Occipital lobe (tissue), 3 donors: Measurements from ENCODE around the gene ISLR2. TPM values are rescaled to one million over a fixed set of nuclear protein-coding genes. Genes with fewer than 3 reads are reported as not detected.
A peak's percentile ranks its signal among the peaks of the same experiment; 100 is the strongest.

Source experiments
- DNase-seq: peaks from one replicate; lab custom pipeline; 2025; lab: John Stamatoyannopoulos, UW
- small RNA-seq: library from RNA; depleted of rRNA; stranded (forward); fragments of <200 nt; gene quantifications from one replicate; pipeline ENCODE3, GENCODE V24; 2014
- total RNA-seq: library from RNA; depleted of rRNA; stranded (reverse); fragments of >200 nt; gene quantifications from one replicate; pipeline ENCODE4 v1.2.3, GENCODE V29; 2014

Gene ISLR2
- total RNA-seq, 1 donor from 2014 or later, result 168 TPM

- no peak for DNase-seq
Measured at GRCh38 chr15:74176262-74177214, 46.2 kb downstream of the ISLR2 start.

DNA sequence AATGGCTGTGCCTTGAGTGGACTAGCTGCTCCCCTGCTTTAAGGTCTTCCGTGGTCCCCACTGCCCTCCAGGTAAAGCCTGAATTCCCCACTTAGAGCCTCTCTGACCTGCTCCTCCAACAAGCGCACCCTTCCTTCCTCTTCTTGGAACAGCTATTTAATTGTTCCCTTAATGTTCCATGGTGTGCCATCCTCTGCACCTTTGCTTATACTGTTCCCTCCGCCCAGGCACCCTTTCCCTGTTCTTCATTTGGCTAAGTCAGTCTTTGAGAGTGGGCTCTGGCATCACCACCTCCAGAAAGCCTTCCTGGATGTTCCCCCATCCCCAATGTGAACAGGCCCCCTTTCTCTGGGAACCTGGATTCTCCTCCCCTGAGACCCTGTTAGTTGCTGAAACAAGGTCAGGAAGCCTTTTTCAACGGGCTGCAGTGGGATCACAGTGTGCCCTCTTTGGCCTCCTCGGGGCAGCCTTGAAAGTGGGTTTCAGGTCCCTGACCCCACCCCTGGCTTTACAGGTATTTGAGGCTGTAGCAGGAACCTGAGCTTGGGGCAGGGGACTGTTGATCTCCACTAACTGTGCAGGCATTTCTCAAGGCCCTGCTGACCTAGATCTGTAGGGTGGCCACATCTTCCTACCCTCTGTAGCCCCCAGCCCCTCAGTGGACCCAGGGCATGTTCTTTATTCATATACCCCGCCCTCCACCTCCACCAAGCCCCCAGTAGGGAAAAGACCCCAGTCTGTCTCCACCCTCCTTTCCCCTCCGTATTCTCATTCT is 48.1 kb downstream of the ISLR2 start:
- DNase-seq, result no peak

DNA sequence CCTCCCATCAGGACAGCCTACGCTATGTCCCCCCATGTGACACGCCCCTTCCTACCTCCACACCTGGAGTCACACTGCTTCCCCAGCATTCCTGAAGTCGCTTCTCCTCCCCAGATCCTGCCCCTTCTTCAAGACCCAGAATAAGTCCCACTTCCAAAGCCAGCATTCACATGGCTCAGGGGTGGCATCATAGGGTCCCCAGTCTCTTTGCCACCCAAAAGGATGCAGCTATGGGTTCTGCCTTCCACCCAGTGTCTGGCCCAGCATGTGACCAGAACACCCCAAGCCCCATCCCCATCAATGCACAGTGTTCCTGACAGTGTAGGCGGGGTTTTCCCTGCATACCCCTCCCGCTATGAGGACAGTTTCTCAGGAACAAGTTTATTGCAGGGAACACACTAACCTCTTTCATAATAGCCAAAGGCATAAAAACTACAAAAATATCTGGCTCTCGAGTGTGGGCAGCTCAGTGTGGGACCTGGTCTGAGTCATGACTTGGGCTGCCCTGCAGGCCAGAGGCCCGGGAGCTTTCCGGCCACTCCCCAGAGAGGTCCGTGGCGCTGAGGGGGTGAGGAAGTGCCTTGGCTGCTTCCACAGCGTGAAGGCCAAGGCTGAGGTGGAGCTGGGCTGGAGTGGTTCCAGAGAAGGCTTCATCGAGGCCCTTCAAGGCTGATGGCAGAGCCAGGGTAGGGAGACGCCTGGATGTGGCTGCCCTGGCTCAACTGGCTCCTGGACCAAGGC is 48.9 kb downstream of the ISLR2 start:
- peak; percentile 38 for DNase-seq

- no peak for DNase-seq
Measured at GRCh38 chr15:74179983-74180880, 49.8 kb downstream of the ISLR2 start.

DNA sequence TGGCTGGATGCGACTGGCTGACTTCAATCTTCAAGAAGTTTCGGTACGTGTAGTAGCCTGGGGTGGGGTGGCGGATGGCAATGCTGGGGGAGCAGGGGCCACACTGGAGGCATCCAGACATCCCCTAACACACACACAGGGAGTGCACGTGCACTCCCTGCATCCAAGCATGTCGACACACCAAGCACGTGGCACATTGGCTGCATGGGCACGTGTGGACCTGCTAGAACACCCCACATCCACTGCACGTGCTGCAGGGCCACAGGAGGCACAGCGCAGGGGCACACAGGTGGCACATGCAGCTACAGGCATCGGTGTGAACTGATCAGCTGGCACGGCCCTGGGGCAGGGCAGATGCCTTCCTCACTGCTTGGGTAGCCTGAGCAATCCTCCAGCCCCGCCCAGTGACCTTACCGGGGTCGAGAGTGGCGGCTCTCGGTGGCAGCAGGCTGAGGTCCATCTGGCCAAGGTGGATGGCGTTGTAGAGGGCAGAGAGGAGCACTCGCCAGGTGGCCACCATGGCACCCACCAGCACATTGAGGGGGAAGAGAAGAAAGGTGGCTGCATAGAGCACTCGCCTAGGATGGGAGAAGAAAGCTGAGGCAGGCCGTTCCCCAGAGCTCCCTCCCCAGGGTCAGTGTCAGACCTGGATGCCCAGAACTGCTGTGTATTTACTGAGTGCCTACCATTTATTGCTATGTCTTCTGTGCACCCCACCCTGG is 50.7 kb downstream of the ISLR2 start:
- no peak for DNase-seq

- DNase-seq, result no peak
Measured at GRCh38 chr15:74182131-74182530, 51.7 kb downstream of the ISLR2 start.

- DNase-seq, result no peak
Measured at GRCh38 chr15:74184582-74185091, 54.3 kb downstream of the ISLR2 start.

DNA sequence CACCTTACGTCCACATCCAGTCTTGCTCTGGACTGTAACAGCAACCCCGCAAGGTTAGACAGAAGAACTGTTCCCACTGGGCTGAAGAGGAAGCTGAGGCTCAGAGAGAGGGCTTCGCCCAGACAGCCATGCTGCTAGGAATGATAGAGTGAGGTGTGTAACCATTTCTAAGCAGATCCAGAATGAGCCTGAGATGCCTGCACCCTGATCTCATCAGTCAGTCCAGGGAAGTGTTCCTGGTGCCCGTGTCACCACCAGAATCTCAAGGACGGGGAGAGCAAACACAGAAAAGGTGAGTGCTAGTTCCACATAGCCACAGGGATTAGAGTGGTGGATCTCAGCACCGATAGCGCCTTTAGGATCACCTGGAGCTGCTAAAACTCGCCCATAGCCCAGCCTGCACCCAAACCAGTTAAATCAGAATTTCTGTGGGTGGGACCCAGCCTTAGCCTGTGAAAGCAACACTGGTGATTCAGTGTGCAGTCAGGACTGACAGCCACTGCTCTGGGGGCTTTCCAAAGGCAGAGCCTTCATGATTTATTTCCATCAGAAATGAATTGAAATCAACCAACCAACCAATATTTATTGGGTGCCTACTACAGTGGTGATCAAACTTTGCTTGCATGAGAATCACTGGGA is 55.4 kb downstream of the ISLR2 start:
- DNase-seq, result no peak

Small RNAs within 50 kb of the gene (small RNA-seq; reads per million reads assigned to genes)
- gene RF00017, result not detected

Other genes starting within 250 kb of the ISLR2 start
- 3.4 TPM for gene LOXL1, start 204.1 kb upstream of the ISLR2 start, total RNA-seq
- 23.4 TPM for gene STOML1, start 138.3 kb upstream of the ISLR2 start, total RNA-seq
- gene PML, start 135.9 kb upstream of the ISLR2 start, total RNA-seq, result 6.4 TPM
- not detected for gene GOLGA6A, start 48.0 kb upstream of the ISLR2 start, total RNA-seq
- 8.9 TPM for gene ISLR, start 43.1 kb downstream of the ISLR2 start, total RNA-seq
- 2.3 TPM for gene STRA6, start 72.2 kb downstream of the ISLR2 start, total RNA-seq
- not detected for gene CCDC33, start 105.7 kb downstream of the ISLR2 start, total RNA-seq
- gene CYP11A1, start 237.1 kb downstream of the ISLR2 start, total RNA-seq, result not detected